Cardiac muscle cell (in vitro differentiated cells and primary cell): ENCODE data around the gene AP1G2. TPM values are rescaled to one million over a fixed set of nuclear protein-coding genes. Genes with fewer than 3 reads are reported as not detected.

Source experiments
- DNase-seq, 2 donors: peaks; one replicate each; pipeline versions ENCODE4 v3.0.0 to v3.0.0-alpha.2; 2010 to 2017; ENCODE audit warnings: low read depth in 1 of 2, low spot score in 1 of 2
- H3K27ac ChIP-seq: fragments of 200-600 bp; sonication (generic); 2 replicates; pipeline ENCODE4 v1.5.1; 2016
- H3K27me3 ChIP-seq: fragments of 200-600 bp; sonication (generic); 2 replicates; pipeline ENCODE4 v1.6.0; 2016; ENCODE audit warnings: control low read depth
- H3K36me3 ChIP-seq: fragments of 200-600 bp; sonication (generic); 2 replicates; pipeline ENCODE4 v1.5.1; 2016; ENCODE audit warnings: control low read depth
- H3K4me1 ChIP-seq: fragments of 200-600 bp; sonication (generic); 2 replicates; pipeline ENCODE4 v1.8.1; 2017; ENCODE audit warnings: low read depth, mild to moderate bottlenecking, mixed run types
- H3K4me3 ChIP-seq: fragments of 200-600 bp; sonication (generic); 2 replicates; pipeline ENCODE4 v1.5.1; 2016; ENCODE audit warnings: mild to moderate bottlenecking
- H3K9me3 ChIP-seq: fragments of 200-600 bp; sonication (generic); 2 replicates; pipeline ENCODE4 v1.5.1; 2017; ENCODE audit warnings: low read depth, mild to moderate bottlenecking, control low read depth
- polyA plus RNA-seq: library from polyadenylated mRNA; unstranded; fragments of >200 nt; fragmentation: Nextera tagmentation; extraction: Ambion mirVana; gene quantifications from 2 replicates; pipeline ENCODE4 v1.2.1, GENCODE V29; 2016
- total RNA-seq: library from RNA; depleted of rRNA; stranded (reverse); fragments of >200 nt; gene quantifications from 2 replicates; pipeline ENCODE4 v1.2.3, GENCODE V29; 2016
- TF ChIP-seq, protein P1 (sequence below): IDR thresholded peaks from 2 replicates; pipeline ENCODE4 v1.5.1; 2012; ENCODE audit warnings: low read depth, mild to moderate bottlenecking, low read length

The AP1G2 gene
- total and polyA plus RNA-seq, 2 experiments from 2014 or later: 123 to 141 TPM

DNA sequence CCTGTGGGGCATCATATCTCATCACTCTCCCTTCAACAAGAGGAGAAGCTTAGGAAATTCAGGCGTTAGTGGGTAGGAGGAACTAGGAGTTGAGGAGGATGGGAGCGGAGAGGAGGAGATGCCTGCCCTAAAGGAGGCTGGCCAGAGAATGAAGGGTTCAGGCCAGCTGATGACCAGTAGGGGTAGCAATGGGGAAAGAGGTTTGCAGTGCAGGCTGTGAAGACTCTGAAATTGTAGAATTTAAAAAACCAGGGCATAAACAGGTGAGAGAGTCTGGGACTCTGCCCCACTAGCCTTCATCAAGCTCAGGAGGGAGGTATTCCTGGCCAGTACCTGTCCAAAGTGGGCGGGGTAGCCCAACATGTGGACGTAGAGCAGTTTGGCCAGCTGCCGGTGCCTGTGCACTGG is 809 bp downstream of the AP1G2 start:
- H3K4me3 ChIP-seq: peak overlapping the region; percentile 48
- H3K9me3 ChIP-seq: no peaks in the 10 kb centered on the region
- H3K4me1 ChIP-seq: peaks cover 14% of the 10 kb centered on the region
- peaks cover under 1% of the 10 kb centered on the region for H3K36me3 ChIP-seq
- TF ChIP-seq, protein P1, sequence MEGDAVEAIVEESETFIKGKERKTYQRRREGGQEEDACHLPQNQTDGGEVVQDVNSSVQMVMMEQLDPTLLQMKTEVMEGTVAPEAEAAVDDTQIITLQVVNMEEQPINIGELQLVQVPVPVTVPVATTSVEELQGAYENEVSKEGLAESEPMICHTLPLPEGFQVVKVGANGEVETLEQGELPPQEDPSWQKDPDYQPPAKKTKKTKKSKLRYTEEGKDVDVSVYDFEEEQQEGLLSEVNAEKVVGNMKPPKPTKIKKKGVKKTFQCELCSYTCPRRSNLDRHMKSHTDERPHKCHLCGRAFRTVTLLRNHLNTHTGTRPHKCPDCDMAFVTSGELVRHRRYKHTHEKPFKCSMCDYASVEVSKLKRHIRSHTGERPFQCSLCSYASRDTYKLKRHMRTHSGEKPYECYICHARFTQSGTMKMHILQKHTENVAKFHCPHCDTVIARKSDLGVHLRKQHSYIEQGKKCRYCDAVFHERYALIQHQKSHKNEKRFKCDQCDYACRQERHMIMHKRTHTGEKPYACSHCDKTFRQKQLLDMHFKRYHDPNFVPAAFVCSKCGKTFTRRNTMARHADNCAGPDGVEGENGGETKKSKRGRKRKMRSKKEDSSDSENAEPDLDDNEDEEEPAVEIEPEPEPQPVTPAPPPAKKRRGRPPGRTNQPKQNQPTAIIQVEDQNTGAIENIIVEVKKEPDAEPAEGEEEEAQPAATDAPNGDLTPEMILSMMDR: peak; percentile 35
- peak in 1 of 2 donors; percentile 45 for DNase-seq
- H3K27me3 ChIP-seq: no peaks in the 10 kb centered on the region
- H3K27ac ChIP-seq: no peak overlapping the region

DNA sequence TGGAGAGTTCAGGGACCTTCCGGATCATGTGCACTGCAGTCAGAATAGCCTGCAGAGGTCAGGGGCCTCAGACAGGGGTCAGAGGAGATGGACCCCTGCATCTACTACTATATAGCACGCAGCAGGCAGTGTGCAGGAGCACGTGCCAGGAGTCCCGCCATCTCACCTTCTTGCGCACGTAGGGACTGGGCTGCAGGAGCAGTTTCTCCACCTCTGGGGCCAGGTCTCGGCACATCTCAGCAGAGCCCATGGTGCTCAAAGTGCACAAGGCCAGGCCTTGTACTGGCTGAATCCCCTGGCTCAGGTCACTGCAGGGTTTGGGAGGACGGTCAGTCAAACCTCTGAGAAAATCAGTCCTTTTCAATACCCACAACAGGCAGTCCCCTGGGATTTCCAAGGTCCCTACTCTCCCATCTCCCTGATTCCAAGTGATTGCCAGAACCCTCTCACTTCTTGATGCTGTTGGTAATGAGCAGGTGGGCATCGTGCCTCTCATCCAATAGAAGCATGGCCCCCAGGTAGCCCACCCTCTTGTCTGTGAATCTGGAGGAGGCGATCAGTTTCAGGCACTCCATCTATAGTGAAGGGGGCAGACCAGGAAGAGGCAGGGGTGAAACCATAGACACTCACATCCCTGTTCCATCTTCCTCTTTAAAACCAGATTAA is 1.3 kb downstream of the AP1G2 start:
- Histone ChIP-seq H3K27me3 (no peaks in the 10 kb centered on the region), H3K4me1 (peaks cover 14% of the 10 kb centered on the region), H3K36me3 (peaks cover 3% of the 10 kb centered on the region), H3K4me3 (peak overlapping the region; percentile 48), H3K27ac (no peak overlapping the region), H3K9me3 (no peaks in the 10 kb centered on the region)
- DNase-seq: no peak
- TF ChIP-seq, protein P1: no peak

DNA sequence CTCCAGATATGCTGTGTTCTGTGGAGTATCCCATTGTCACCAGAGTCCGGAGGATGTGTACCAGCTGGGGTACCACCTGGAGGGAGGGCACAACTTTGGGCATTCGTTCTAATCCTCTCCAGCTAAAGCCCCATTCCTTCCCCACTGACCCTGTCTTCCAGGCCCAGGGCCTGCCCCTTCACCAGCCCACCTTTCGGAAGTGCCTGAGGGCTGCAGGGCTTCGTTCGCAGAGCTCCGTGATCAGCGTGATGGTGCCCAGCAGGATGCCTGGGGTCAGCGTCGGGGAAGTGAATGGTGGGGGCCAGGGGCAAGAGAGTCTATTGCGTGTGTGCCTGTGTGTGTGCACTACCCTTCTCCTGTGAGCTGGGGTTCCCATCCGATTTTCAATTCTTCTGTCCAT is 2.0 kb downstream of the AP1G2 start:
- DNase-seq: no peak
- no peak overlapping the region for H3K4me3 ChIP-seq

DNA sequence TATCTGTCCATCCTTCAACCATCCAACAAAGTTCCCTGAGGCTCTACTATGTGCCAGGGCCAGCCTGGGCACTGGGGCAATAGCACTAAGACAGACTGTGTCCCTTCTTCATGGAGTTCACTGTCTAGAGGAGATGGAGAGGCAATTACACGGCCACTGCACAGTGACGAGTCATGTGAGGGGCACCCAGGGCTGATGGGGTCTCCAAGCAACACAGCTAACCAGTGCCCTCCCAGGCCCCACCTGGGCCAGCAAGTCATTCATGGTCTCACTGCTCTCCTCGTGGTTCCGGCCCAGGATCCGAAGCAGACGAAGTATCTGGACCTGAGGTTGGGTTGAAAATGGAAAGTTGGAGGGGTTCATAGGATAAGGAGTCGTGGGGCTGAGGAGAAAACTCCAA is 2.7 kb downstream of the AP1G2 start:
- TF ChIP-seq, protein P1: no peak
- no peak for DNase-seq
- Histone ChIP-seq H3K36me3 (peaks cover 8% of the 10 kb centered on the region), H3K27ac (no peak overlapping the region), H3K4me1 (peaks cover 14% of the 10 kb centered on the region), H3K9me3 (no peaks in the 10 kb centered on the region), H3K27me3 (no peaks in the 10 kb centered on the region), H3K4me3 (no peak overlapping the region)

More for the DNA sequence above, 2.0 kb downstream of the AP1G2 start:
- H3K27me3 ChIP-seq: no peaks in the 10 kb centered on the region
- H3K4me1 ChIP-seq: peaks cover 14% of the 10 kb centered on the region
- H3K36me3 ChIP-seq: peaks cover 3% of the 10 kb centered on the region
- TF ChIP-seq, protein P1: no peak
- H3K9me3 ChIP-seq: no peaks in the 10 kb centered on the region
- no peak overlapping the region for H3K27ac ChIP-seq

DNA sequence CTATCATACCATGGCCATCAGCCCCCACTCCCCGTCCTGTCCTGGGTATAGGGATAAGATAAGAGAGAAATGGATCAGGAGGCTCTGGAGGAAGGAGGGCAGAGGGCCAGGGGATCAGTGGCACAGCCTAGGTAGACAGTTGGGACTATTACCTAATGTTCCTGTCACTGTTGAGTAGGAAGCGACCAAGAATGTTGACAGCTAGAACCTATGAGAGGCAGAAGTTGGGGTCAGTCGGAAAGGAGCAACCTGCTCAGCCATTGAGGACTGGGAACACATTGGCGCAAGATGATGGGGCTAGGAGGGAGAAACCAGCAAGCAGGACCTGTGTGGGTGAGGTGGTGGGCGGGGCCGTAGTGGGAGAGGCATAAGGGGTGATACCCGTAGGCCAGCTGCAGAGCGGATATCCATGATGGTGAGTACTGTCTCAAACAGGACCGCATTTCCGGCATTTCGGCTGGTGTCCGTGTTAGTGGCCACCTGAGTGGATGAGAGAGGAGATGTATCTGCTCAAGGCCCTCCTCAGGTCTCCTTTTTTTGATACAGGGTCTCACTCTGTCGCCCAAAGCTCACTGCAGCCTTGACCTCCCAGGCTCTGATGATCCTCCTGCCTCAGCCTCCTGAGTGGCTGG is 3.3 kb downstream of the AP1G2 start:
- Histone ChIP-seq H3K27ac (no peak overlapping the region), H3K36me3 (peaks cover 12% of the 10 kb centered on the region), H3K9me3 (no peaks in the 10 kb centered on the region), H3K4me1 (peaks cover 14% of the 10 kb centered on the region), H3K4me3 (no peak overlapping the region), H3K27me3 (no peaks in the 10 kb centered on the region)
- TF ChIP-seq, protein P1: no peak
- DNase-seq: no peak
